NOMO-1 treated with dmso at 0.1 percent for 144 hours (cell line): ENCODE measurements around the gene TULP4.
"Not testable (repeated sequence)": the region's sequence is repeated elsewhere in the genome, so short reads cannot be mapped to it uniquely, and the experiment has no call there.

Experiments
- DNase-seq: peaks from one replicate; lab custom pipeline; 2025; ENCODE audit not compliant: unreplicated experiment; lab: John Stamatoyannopoulos, UW

Gene TULP4

DNA sequence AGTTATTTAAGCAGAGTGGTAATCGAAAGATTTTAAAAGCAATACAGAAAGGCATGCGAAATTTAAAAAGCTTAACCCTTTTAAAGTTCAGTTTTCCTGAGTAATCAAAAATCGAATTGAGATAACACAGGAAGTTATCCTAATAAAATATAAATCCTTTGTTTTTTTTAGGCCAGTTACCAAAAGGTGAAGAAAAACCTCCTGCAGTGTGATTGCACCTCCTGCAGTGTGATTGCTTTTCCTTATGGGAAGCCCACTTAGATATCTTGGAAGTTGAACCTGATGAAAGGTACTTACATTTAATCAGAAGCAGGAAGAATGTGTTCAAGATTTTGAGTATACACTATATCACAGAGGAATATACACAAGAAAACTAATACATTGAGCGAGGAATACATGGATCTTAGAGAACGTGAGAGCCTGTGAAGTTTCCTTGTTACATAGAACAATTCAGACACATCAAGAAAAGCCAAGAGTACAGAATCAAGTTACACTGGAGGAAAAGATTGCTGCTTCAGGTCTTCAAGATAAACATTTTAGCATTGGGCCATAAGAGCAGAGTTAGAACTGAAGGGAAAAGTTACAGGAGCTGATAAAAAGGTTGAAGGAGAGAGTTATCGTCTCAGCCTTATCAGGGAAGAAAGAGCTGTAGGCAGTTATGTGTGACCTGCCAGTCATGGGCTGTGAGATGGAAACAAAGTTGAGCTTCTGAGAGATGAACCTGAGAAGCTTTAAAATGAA, 240.0 kb downstream of the TULP4 start:
- no peak for DNase-seq

DNA sequence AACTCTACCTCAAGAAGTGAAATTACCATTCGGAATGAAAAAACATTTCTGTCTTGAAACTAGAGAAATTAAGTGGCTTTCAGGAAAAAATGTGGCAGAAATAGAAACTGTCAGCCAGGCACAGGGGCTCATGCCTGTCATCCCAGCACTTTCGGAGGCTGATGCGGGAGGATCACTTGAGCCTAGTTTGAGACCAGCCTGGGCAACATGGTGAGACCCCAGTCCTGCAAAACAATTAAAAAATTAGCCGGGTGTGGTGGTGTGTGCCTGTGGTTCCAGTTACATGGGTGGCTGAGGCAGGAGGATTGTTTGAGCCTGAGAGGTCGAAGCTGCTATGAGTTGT, 240.5 kb downstream of the TULP4 start:
- no peak for DNase-seq

DNA sequence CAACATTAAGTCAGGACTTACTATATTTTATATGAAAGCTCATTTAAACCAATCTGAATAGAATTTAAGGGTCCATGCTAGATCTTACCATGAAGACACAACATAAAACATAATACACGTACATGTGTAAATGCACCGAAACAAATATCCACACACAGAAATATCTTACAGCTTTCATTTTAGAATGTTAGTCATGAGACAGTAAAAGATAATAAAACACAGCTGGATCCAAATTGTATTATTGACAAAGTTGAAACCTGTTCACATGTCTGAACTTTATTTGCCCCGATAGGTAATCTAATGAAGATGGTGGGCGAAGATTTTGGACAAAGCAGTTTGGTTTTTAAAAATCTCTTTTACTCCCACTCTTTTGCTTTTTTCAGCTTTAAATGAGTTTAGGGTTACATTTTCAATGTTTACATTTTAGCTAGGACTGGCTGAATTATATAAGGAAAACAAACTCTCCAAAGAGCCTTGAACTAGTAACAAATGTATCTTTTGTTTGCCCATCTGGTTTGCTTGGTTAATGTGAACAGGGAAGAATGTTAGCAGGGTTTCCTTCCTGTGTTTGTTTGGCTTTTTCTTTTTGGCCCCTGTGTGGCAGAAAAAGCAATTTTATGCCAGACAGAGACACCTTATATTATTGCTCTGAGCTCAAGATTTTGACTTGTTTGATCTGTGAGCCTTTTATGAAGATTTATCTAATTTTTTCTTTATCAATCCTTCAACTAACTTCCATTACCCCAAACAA, 242.5 kb downstream of the TULP4 start:
- no peak for DNase-seq

- no peak for DNase-seq
Measured at GRCh38 chr6:158556113-158556512, 243.8 kb downstream of the TULP4 start.

GRCh38 chr6:158557110-158557509, 244.8 kb downstream of the TULP4 start:
- DNase-seq, result not testable (repeated sequence)

- no peak for DNase-seq
Measured at GRCh38 chr6:158557927-158558326, 245.7 kb downstream of the TULP4 start.

- no peak for DNase-seq
Measured at GRCh38 chr6:158558415-158559306, 246.4 kb downstream of the TULP4 start.

DNA sequence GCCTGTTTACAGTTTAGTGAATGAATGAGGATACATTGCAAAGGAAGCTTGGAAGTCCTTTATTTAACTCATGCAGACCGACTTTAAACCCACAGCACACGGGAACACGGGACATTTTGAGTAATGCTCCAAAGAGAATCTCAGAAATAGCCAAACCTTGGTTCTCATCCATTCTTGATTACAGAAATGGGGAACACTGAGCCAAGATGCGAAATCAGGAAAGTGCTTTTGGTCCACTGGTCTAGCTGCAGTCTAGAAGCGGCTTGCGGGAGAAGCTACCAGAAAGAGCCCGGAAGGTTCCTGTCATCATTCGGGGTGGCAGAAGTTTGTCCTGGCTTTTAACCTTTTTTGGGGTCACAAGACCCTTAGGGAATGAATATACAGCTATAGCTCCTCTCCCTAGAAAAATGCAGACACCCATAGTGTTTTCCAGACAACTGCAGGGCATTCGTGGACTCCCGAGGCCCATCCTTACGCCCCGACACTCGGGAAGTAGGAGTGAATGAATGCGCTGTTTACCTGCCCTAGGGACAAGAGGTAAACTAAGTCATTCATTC, 247.2 kb downstream of the TULP4 start:
- peak; percentile 21 for DNase-seq

GRCh38 chr6:158559895-158560835, 247.9 kb downstream of the TULP4 start, which contains the start of gene TMEM181:
Gene TMEM181, plus strand, starts transcription at chr6:158560091. Its CDS starts 134 bp downstream, at chr6:158560225.
- DNase-seq, result peak; percentile 80

GRCh38 chr6:158560836-158561320, 248.6 kb downstream of the TULP4 start:
- no peak for DNase-seq
